GM20000 (cell line): ENCODE data around the gene NSMCE1.

Source experiments
- DNase-seq: peaks from one replicate; pipeline ENCODE4 v3.0.0; 2012; ENCODE audit warnings: low spot score
- CTCF ChIP-seq: IDR thresholded peaks from 2 replicates; pipeline ENCODE4 v1.5.1; 2012; ENCODE audit warnings: mild to moderate bottlenecking, control low read depth; ENCODE audit errors: extremely low read depth, missing control alignments

Gene NSMCE1

GRCh38 chr16:27244363-27244755, 24.2 kb downstream of the NSMCE1 start:
- no peak for DNase-seq
- no peak for TF ChIP-seq CTCF

- no peak for DNase-seq
- TF ChIP-seq CTCF, result no peak
These were observed 24.7 kb downstream of the NSMCE1 start for GRCh38 chr16:27243725-27244362.

- DNase-seq, result no peak
- no peak for TF ChIP-seq CTCF
These were observed 25.5 kb downstream of the NSMCE1 start for GRCh38 chr16:27242868-27243590.

GRCh38 chr16:27242398-27242797, 26.2 kb downstream of the NSMCE1 start:
- TF ChIP-seq CTCF, result no peak
- DNase-seq, result no peak

- DNase-seq, result no peak
- no peak for TF ChIP-seq CTCF
These were observed 26.9 kb downstream of the NSMCE1 start for GRCh38 chr16:27241658-27242057.

GRCh38 chr16:27240948-27241531, 27.5 kb downstream of the NSMCE1 start:
- DNase-seq, result no peak
- no peak for TF ChIP-seq CTCF

- TF ChIP-seq CTCF, result no peak
- no peak for DNase-seq
These were observed 28.5 kb downstream of the NSMCE1 start for GRCh38 chr16:27239906-27240655.
